Stimulated activated CD4-positive, alpha-beta T cell treated with anti-CD3 and anti-CD28 coated beads, Interleukin-2, amount 100 ng/mL, for 4 hours (primary cell): ENCODE measurements around the gene SMCR8.
"Not testable (repeated sequence)": the region's sequence is repeated elsewhere in the genome, so short reads cannot be mapped to it uniquely, and the experiment has no call there.

ENCODE experiments used
- DNase-seq: peaks from one replicate; pipeline ENCODE4 v3.0.0-alpha.2; 2020; ENCODE audit warnings: low read depth

SMCR8 gene

GRCh38 chr17:18318771-18319450, 3.8 kb downstream of the SMCR8 start:
- no peak for DNase-seq

DNA sequence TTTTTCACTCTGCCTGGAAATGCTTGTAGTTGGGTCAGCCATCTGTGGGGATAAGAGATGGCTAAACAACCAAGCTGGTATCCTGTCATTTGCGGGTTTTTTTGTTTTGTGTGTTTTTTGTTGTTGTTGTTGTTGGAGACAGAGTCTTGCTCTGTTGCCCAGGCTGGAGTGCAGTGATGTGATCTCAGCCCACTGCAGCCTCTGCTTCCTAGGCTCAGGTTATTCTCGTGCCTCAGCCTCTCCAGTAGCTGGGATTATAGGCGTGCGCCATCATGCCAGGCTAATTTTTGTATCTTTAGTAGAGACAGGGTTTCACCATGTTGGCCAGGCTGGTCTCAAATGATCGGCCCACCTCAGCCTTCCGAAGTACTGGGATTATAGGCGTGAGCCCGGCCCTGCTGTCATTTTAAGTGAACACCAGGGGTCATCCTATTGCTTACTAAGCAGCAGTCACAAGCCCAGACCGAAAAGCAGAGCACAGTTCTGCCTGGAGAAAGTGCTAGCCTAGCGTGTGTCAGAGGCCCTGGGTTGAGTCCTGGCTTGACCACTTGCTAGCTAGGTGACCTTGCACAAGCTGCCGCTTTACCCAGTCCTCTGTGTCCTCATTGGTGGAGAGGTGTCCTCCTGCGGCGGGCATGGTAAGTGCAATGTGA, 4.6 kb downstream of the SMCR8 start:
- DNase-seq = no peak

- DNase-seq = no peak
Measured at GRCh38 chr17:18320301-18320700, 5.2 kb downstream of the SMCR8 start.

DNA sequence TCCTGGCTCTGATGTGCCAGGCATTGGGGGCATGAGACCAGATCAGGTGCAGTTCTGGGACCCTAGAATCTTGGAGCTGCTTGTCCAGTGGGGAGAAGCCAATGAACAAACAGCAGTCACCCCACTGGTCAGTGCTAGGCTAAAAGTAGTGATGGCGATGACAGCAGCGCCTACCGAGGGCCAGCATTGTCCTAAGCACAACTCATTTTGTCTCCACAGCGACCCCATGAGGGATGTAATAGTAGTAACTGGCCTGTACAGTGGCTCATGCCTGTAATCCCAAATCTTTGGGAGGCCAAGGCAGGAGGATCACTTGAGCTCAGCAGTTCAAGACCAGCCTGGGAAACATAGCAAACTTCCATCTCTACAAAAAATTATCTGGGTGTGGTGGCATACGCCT, 6.2 kb downstream of the SMCR8 start:
- DNase-seq = no peak

DNA sequence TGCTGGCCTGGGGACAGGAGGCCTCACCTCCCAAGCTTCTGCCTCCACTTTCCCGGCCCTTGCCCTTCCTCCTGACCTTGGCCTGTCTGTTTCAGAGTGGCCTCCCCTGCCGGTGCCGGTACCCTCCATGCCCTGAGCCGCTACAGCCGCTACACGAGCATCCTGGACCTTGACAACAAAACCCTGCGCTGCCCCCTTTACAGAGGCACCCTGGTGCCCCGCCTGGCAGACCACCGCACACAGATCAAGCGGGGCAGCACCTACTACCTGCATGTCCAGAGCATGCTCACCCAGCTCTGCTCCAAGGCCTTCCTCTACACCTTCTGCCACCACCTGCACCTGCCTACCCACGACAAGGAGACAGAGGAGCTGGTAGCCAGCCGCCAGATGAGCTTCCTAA, 7.4 kb downstream of the SMCR8 start:
- no peak for DNase-seq

DNA sequence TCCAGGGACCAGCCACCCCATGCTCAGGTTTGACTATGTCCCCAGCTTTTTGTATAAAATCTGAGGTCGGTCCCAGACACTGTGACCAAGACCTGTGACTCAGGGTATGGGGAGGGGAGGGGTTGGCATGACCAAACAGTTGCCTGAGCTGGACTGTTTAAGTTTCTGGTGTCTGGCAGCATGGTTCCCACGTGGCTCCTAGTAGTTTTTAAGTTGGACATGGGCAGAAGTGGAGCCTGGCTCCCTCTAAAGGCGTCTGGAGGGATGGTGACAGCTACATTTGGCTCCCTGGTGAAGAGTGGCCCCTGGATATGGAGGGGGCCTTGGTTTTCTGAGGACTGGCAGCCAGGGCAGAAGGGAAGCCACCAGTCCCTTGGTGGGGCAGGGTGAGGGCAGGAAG, 7.9 kb downstream of the SMCR8 start:
- no peak for DNase-seq

DNA sequence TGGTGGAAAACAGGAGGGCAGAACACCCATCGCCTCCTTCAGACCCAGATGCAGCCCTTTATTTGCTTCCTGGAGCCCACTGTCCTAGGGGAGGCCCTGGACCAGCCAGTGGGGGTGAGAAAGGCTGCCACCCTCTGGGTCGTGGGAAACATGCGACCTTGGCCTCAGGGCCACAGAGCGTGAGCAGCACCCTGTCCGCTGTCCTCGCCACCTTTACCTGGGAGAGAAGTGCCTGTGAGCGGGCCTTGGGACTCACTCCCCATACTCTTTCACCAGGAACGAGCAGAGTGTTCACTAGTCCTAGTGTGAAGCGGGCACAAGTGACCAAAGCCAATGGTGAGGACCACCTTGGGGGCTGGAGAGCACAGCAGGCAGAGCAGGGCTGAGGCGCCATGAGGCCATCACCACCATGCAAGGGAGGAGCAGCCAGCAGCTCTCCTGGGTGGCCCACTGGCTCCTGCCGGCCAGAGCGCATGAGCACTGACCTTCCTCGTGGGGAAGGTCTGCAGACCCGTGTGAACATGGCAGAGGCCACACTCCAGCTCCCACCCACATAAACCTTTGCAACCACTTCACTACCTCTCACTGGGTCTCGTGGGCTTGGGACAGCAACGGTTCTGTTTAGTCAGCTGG, 8.5 kb downstream of the SMCR8 start:
- no peak for DNase-seq

DNA sequence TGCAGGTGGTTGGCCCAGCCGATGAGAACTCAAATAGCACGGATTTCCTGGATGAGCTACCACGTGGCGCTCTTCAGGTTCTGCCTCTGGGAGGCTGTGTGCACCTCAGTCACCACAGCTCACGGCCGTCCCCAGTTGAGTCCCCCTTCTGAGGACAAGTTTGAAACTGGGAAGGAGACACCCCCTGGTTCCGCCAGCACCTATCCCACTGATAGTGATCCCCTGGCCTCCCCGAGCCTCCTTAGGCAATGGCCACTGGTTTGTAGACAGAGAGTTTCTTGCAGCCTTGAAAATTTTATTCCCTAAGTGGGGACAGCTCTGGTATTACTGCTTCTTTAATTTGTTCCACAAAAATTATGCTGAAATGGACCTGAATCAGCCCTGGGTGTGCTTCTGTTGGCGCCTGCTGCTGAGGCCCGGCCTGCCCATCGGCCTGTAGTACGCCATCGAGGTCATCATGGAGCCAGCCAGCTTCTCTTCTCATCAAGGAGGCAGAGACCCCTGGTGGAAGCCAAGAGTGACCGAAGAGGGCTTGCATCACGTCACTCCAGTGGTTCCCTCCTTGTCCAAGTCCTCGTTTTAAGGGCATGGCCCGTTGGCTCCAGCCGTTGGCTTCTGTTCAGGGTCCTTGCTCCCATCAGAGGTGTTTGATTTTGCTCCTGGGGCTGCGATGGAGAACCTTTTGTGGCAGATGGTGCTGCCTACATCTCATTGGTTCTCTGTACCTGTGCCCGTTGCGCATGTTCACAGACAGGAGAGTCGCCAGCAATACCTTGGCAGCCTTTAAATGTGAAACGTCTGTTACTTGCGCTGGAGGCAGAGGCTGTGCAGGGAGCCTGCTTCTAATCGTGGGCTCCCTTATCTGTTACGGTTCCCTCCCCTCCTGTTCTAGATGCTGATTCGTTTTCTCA, 9.3 kb downstream of the SMCR8 start:
- DNase-seq = no peak

DNA sequence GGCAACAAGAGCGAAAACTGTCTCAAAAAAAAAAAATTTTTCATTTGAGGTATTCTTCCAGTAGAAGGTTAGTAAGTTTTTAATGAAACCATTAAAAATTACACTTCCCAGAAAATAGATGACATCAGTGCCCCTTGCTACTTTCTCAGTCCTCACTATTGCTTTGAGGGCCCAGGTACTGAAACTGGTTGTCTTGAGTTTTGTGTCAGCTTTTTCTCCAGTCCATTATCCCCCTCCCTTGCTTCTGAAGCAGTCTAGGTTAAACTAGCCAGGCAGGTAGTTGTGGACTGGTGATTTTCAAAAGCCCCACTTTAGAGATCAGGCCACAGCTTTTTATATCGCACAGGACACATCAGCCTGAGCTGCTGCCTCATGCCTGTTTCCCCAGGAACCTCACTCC, 10.9 kb downstream of the SMCR8 start:
- DNase-seq = no peak

DNA sequence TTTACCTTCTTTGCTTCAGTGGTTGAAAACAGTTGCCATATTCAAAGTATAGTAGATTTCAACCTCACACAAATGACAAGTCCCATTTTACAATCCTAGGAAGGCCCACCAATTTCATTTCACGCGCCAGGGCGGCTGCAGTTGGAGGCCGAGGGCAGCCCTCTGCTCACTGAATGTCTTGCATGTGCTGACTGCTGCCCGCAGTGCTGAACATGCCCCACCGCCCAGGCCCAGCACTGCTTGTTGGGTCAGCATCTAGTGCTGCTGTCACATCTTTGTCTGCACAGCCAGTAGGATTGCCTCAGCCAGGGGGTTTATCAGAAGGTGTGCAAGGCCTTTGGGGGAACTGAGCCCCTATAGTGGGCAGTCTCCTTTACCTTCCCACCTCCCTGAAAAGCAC, 11.5 kb downstream of the SMCR8 start:
- DNase-seq = no peak

GRCh38 chr17:18327093-18327492, 12.0 kb downstream of the SMCR8 start:
- DNase-seq = no peak

GRCh38 chr17:18327556-18327955, 12.5 kb downstream of the SMCR8 start:
- DNase-seq = no peak

DNA sequence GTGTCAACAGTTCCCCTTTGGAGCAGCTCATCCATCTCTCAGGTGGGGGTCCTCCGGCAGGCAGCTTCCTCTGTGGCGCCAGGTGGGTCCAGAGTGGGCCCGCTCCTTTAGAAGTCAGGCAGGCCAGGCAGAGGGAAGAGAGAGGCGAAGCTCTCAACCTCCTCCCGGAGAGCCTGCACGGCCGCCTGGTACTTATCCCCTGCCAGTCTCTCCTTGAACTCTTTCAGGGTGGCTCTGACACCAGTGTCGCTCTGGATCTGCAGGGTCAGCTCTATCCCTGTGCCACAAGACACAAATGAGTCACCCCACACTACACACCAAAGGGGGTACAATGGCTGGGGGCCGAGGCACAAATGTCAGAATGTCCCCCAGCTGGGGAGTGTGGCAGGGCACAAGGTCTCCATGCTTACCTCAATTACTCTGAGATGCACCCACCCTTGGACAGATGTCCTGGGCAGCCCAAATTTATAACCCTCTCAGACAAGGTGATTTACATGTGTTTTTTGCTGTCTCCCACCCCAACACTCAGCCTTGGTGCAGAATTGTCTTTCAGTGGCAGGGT, 13.6 kb downstream of the SMCR8 start:
- no peak for DNase-seq

DNA sequence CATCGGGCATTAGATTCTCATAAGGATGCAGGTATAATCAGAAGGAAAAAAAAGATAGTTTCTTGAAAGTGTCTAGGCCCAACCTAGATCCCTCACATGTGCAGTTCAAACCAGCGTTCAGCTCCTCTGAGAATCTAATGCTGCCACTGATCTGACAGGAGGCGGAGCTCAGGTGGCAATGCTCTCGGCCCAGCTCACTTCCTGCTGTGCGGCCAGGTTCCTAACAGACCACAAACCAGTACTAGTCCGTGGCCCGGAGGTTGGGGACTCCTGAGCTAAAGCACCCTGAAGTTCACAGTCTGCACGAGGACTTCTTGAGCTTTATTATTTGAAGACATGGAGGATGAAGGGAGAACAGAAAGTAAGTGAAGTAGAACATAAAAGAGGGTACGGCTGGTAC, 16.8 kb downstream of the SMCR8 start:
- no peak for DNase-seq

DNA sequence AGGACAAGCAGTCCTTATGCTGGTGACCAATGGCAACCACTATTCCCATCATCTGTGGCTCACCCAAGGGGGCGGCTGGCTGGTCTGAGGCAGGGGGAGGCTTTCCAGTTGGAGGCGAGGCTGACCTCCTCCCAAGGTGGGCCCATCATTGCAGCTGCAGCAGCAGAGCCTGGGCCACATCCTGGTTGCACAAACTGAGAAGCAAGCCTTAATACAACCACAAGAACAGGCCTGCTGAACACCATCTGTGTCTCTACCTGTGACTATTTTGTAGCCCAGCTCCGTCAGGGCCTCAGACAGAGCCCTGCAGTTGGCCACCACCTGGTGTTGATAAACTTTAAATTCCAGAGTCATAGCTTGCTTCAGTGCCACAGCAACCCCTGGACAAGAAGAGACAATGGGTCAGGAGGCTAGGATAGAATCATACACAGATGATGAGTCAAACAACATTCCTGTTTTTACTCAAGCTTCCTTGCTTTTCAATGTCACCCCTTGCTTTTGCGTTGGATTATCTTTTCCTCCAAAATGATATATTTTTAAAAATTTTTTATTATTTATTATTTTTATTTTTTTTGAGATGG, 17.9 kb downstream of the SMCR8 start:
- no peak for DNase-seq

DNA sequence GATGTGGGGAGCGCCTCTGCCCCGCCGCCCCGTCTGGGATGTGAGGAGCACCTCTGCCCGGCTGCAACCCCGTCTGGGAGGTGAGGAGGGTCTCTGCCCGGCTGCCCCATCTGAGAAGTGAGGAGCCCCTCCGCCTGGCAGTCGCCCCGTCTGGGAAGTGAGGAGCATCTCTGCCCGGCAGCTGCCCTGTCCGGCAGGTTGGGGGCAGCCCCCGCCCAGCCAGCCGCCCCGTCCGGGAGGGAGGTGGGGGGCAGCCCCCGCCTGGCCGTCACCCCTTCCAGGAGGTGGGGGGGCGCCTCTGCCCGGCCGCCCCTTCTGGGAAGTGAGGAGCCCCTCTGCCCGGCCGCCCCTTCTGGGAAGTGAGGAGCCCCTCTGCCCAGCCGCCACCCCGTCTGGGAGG, 23.1 kb downstream of the SMCR8 start:
- DNase-seq = not testable (repeated sequence)

GRCh38 chr17:18339933-18340332, 24.8 kb downstream of the SMCR8 start:
- no peak for DNase-seq

- no peak for DNase-seq
Measured at GRCh38 chr17:18344021-18344420, 28.9 kb downstream of the SMCR8 start.

DNA sequence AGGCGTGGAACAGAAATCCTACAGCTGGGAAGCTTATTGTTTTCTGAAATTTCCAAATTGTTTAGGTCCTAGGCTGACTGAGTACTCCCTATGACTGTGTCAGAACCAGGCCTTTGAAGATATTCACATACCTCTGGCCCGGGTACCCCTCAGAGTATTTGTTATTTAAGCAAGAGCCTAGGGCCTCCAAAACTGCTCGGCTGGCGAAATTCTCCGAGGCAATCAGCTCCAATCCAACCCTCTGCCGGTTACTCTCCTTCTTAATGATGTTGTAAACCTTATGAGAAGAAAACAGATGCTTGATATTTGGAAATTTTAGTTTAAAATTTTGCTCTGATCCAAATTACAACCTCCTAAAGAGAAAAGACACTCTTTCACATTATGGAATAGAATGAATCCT, 38.4 kb downstream of the SMCR8 start:
- no peak for DNase-seq

GRCh38 chr17:18356624-18357023, 41.5 kb downstream of the SMCR8 start:
- DNase-seq = no peak

GRCh38 chr17:18360518-18360917, 45.4 kb downstream of the SMCR8 start:
- DNase-seq = no peak
